Keratinocyte (primary cell): ENCODE data around the gene GRAMD1B. TPM values are rescaled to one million over a fixed set of nuclear protein-coding genes. Genes with fewer than 3 reads are reported as not detected.

Experiments used
- DNase-seq: peaks from one replicate; pipeline ENCODE4 v3.0.0-alpha.2; 2011; ENCODE audit warnings: low read depth, missing footprints, low spot score
- FAIRE-seq: peaks from 2 replicates; lab custom pipeline; 2011; peaks lifted over from hg19 to GRCh38; lab: Jason Lieb, UNC
- H2AFZ ChIP-seq: 2 replicates; pipeline ENCODE4 v1.6.0; 2012; ENCODE audit warnings: low read length, control low read depth, inconsistent platforms; ENCODE audit not compliant: control insufficient read depth
- H3K27ac ChIP-seq: 2 replicates; pipeline ENCODE4 v1.5.1; 2011; ENCODE audit warnings: low read length; ENCODE audit not compliant: control insufficient read depth, insufficient read depth
- H3K27me3 ChIP-seq: 3 replicates; pipeline ENCODE4 v1.6.0; 2011; ENCODE audit warnings: low read length; ENCODE audit not compliant: control insufficient read depth, insufficient read depth; ENCODE audit errors: extremely low read depth
- H3K36me3 ChIP-seq, 2 experiments: 2 replicates in 1 of 2; 3 replicates in 1 of 2; pipeline ENCODE4 v1.5.1; 2011; ENCODE audit warnings: low read length in 2 of 2, mild to moderate bottlenecking in 1 of 2; ENCODE audit not compliant: control insufficient read depth in 2 of 2, insufficient read depth in 2 of 2; ENCODE audit errors: extremely low read depth in 1 of 2
- H3K4me1 ChIP-seq: 3 replicates; pipeline ENCODE4 v1.5.1; 2011; ENCODE audit warnings: low read length; ENCODE audit not compliant: control insufficient read depth, insufficient read depth; ENCODE audit errors: extremely low read depth
- H3K4me2 ChIP-seq: 3 replicates; pipeline ENCODE4 v1.6.0; 2011; ENCODE audit warnings: low read depth, low read length; ENCODE audit not compliant: control insufficient read depth, insufficient read depth; ENCODE audit errors: extremely low read depth
- H3K4me3 ChIP-seq, 3 experiments: fragments of 200-600 bp in 1 of 3; sonication (generic) in 1 of 3; 2 replicates in 2 of 3; 3 replicates in 1 of 3; pipeline ENCODE4 v1.5.1; 2011 to 2016; ENCODE audit warnings: low read length in 3 of 3, mild to moderate bottlenecking in 3 of 3, control low read depth in 2 of 3, inconsistent platforms in 1 of 3, low read depth in 1 of 3, mixed read lengths in 1 of 3, mixed run types in 1 of 3, moderate library complexity in 1 of 3; ENCODE audit not compliant: control insufficient read depth in 2 of 3, insufficient read depth in 2 of 3; ENCODE audit errors: extremely low read depth in 1 of 3
- H3K79me2 ChIP-seq: 2 replicates; pipeline ENCODE4 v1.6.0; 2012; ENCODE audit warnings: low read length; ENCODE audit not compliant: control insufficient read depth, insufficient read depth
- H3K9ac ChIP-seq: 3 replicates; pipeline ENCODE4 v1.6.0; 2011; ENCODE audit warnings: low read length; ENCODE audit not compliant: control insufficient read depth, insufficient read depth; ENCODE audit errors: extremely low read depth
- H3K9me1 ChIP-seq: 3 replicates; pipeline ENCODE4 v1.6.0; 2011; ENCODE audit warnings: low read length; ENCODE audit not compliant: control insufficient read depth, insufficient read depth; ENCODE audit errors: extremely low read depth
- H3K9me3 ChIP-seq: 2 replicates; pipeline ENCODE4 v1.5.1; 2012; ENCODE audit warnings: low read depth, low read length; ENCODE audit not compliant: control insufficient read depth
- H4K20me1 ChIP-seq: 3 replicates; pipeline ENCODE4 v1.6.0; 2011; ENCODE audit warnings: low read length; ENCODE audit not compliant: control insufficient read depth, insufficient read depth; ENCODE audit errors: extremely low read depth
- CTCF ChIP-seq, 3 experiments: IDR thresholded peaks in 1 of 3; conservative IDR thresholded peaks in 1 of 3; optimal IDR thresholded peaks in 1 of 3; 2 replicates in 2 of 3; 3 replicates in 1 of 3; pipeline versions ENCODE3 to v1.5.1; 2011; ENCODE audit warnings: low read length in 3 of 3, mild to moderate bottlenecking in 3 of 3, moderate library complexity in 2 of 3, control low read depth in 1 of 3, inconsistent platforms in 1 of 3; ENCODE audit not compliant: insufficient read depth in 2 of 3; ENCODE audit errors: extremely low read depth in 1 of 3
- EZH2 ChIP-seq: IDR thresholded peaks from one replicate; pipeline ENCODE4 v1.6.1; 2012; ENCODE audit warnings: inconsistent platforms, mild to moderate bottlenecking, low read length, moderate library complexity
- dilution Hi-C: fragments of 300-500 bp; cut with MboI; formaldehyde crosslinking; loops from one replicate; pipeline ENCODE4 v1.7.0; 2020; ENCODE audit warnings: low sequenced_read_pairs; ENCODE audit not compliant: extremely low pct_ligation_motif_present
- polyA plus RNA-seq, 5 experiments: library from polyadenylated mRNA; depleted of rRNA in 3 of 5; stranded (reverse) in 3 of 5; stranded (forward) in 1 of 5; unstranded in 1 of 5; fragments of >200 nt; gene quantifications; 1 replicate in 1 of 5; 2 replicates in 3 of 5; 3 replicates in 1 of 5; pipeline versions ENCODE4 v1.2.1 to v1.2.3, GENCODE V29; 2011 to 2012; ENCODE audit warnings: missing spikeins in 2 of 5, low read depth in 1 of 5, low replicate concordance in 1 of 5

The GRAMD1B gene
- polyA plus RNA-seq, 1 donor (not counting 4 experiments of a cell fraction or from before 2014, with no cell fraction given) = 0.04 TPM

- no peak for FAIRE-seq
- TF ChIP-seq EZH2 = no peak
- no peak for TF ChIP-seq CTCF (optimal IDR thresholded peaks at IDR 0.05 in 1 of 3, IDR thresholded peaks at IDR 0.05 in 1 of 3, conservative IDR thresholded peaks at IDR 0.05 in 1 of 3; ENCODE audit: extremely low read depth in 1 of 3, insufficient read depth in 2 of 3, low read length in 3 of 3)
- dilution Hi-C loops = no loop called here
Observed at GRCh38 chr11:123504401-123504800, 74.3 kb downstream of the GRAMD1B start.

GRCh38 chr11:123505546-123506299 is 75.7 kb downstream of the GRAMD1B start:
- dilution Hi-C loops = no loop called here
- no peak overlapping the region for H3K4me2 ChIP-seq
- H4K20me1 ChIP-seq = no peaks in the 10 kb centered on the region
- no peaks in the 10 kb centered on the region for H3K36me3 ChIP-seq
- FAIRE-seq (no peak), DNase-seq (no peak)
- no peaks in the 10 kb centered on the region for H3K9me1 ChIP-seq
- no peaks in the 10 kb centered on the region for H3K4me1 ChIP-seq
- no peaks in the 10 kb centered on the region for H3K27me3 ChIP-seq
- no peak for TF ChIP-seq EZH2
- TF ChIP-seq CTCF (optimal IDR thresholded peaks at IDR 0.05 in 1 of 3, IDR thresholded peaks at IDR 0.05 in 1 of 3, conservative IDR thresholded peaks at IDR 0.05 in 1 of 3; ENCODE audit: extremely low read depth in 1 of 3, insufficient read depth in 2 of 3, low read length in 3 of 3) = no peak
- H3K79me2 ChIP-seq = no peaks in the 10 kb centered on the region
- no peak overlapping the region for H2AFZ ChIP-seq
- H3K9ac ChIP-seq = no peak overlapping the region
- H3K27ac ChIP-seq = no peak overlapping the region
- H3K9me3 ChIP-seq = no peaks in the 10 kb centered on the region
- no peak overlapping the region for H3K4me3 ChIP-seq

More at GRCh38 chr11:123504401-123504800, 74.3 kb downstream of the GRAMD1B start:
- no peaks in the 10 kb centered on the region for H3K79me2 ChIP-seq
- no peaks in the 10 kb centered on the region for H3K27me3 ChIP-seq
- no peaks in the 10 kb centered on the region for H3K36me3 ChIP-seq
- no peak overlapping the region for H2AFZ ChIP-seq
- no peak overlapping the region for H3K4me2 ChIP-seq
- DNase-seq = no peak
- H3K4me1 ChIP-seq = no peaks in the 10 kb centered on the region
- H3K9ac ChIP-seq = no peak overlapping the region
- H4K20me1 ChIP-seq = no peaks in the 10 kb centered on the region
- H3K27ac ChIP-seq = no peak overlapping the region
- H3K9me1 ChIP-seq = no peaks in the 10 kb centered on the region
- no peaks in the 10 kb centered on the region for H3K9me3 ChIP-seq
- H3K4me3 ChIP-seq = no peak overlapping the region
